ENCODE data around the gene IQCH.

Gene IQCH

GRCh38 chr15:67547064-67547463 is 292.5 kb downstream of the IQCH start:
- H3K4me3 ChIP-seq (ENCODE audit: low read depth, low read length), result no peak overlapping the region
- TF ChIP-seq CTCF (IDR thresholded peaks at IDR 0.05; ENCODE audit: low read depth, low read length), result no peak

- no peak overlapping the region for H3K4me3 ChIP-seq (ENCODE audit: low read depth, low read length)
- no peak for TF ChIP-seq CTCF (IDR thresholded peaks at IDR 0.05; ENCODE audit: low read depth, low read length)
Observed at GRCh38 chr15:67547836-67548235, 293.2 kb downstream of the IQCH start.

GRCh38 chr15:67548236-67548852 is 293.8 kb downstream of the IQCH start:
- TF ChIP-seq CTCF (IDR thresholded peaks at IDR 0.05; ENCODE audit: low read depth, low read length), result no peak
- H3K4me3 ChIP-seq (ENCODE audit: low read depth, low read length), result no peak overlapping the region

GRCh38 chr15:67548862-67549651 is 294.5 kb downstream of the IQCH start:
- no peak for TF ChIP-seq CTCF (IDR thresholded peaks at IDR 0.05; ENCODE audit: low read depth, low read length)
- H3K4me3 ChIP-seq (ENCODE audit: low read depth, low read length), result no peak overlapping the region

GRCh38 chr15:67549736-67550135 is 295.1 kb downstream of the IQCH start:
- TF ChIP-seq CTCF (IDR thresholded peaks at IDR 0.05; ENCODE audit: low read depth, low read length), result no peak
- H3K4me3 ChIP-seq (ENCODE audit: low read depth, low read length), result no peak overlapping the region

- no peak overlapping the region for H3K4me3 ChIP-seq (ENCODE audit: low read depth, low read length)
- TF ChIP-seq CTCF (IDR thresholded peaks at IDR 0.05; ENCODE audit: low read depth, low read length), result no peak
Observed at GRCh38 chr15:67550522-67550921, 295.9 kb downstream of the IQCH start.

GRCh38 chr15:67551207-67551743 is 296.7 kb downstream of the IQCH start:
- no peak for TF ChIP-seq CTCF (IDR thresholded peaks at IDR 0.05; ENCODE audit: low read depth, low read length)
- no peak overlapping the region for H3K4me3 ChIP-seq (ENCODE audit: low read depth, low read length)

All from WI38 (cell line).